Activated CD4-positive, alpha-beta T cell treated with anti-CD3 and anti-CD28 coated beads, Interleukin-2, amount 50 U/mL, for 48 hours (primary cell): ENCODE data around the gene GCH1.

Source experiments
- DNase-seq, 2 experiments: peaks; one replicate each; pipeline ENCODE4 v3.0.0-alpha.2; 2020

The GCH1 gene

DNA sequence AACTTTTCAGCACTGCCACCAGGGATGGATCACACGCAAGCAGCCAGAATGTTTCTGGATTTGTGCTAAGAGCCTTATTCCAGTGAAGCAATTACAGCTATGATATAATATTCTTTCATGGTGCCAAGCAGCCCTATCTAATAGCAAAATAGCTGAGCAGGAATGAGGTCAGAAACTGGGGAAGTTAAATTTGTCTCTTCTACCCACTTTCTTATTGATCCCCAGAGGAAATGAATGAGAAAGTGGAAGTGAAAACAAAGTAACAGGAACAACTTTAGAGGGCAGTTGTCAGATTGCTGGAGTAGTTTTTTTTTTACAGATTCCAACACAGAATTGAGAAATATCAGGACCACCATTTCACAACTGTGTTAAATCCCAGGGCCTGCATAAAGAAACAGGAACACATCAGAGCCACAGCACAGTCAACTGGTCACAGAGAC is 44.8 kb downstream of the GCH1 start:
- DNase-seq: no peak

DNA sequence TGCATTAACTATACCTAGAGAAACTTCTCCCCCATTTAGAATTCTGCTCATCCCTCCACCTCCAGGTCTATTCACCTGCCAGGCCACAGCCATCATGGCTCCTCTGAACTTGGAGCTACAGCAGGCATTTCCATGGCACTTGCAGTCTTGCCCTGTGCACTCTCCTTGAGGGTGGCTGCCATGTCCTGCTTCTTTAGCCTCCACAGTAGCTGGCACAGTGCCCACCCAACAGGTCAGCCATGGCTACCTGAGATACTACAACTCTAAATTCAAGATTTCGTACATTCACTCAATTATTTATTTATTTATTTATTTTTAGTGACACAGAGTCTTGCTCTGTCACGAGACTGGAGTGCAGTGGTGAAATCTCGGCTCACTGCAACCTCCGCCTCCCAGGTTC is 46.5 kb downstream of the GCH1 start:
- no peak for DNase-seq

DNA sequence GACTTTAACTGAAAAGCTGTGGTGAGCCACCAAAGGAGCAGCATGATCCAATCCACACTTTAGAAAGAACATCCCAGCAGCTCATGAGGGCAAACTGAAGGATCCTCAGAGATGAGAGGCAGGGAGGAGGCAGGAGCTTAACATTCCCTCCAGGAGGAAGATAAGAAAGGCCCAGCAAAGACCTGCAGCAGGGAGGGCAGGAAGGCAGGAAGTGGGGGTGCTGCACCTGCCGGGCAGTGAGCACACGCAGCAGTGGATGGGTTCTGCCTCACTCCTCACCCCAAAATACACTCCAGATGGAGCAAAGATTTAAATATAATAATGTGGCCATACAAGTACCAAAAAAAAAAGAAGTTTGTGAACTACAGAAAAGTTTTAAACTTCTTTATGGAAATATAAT is 48.4 kb downstream of the GCH1 start:
- DNase-seq: no peak

DNA sequence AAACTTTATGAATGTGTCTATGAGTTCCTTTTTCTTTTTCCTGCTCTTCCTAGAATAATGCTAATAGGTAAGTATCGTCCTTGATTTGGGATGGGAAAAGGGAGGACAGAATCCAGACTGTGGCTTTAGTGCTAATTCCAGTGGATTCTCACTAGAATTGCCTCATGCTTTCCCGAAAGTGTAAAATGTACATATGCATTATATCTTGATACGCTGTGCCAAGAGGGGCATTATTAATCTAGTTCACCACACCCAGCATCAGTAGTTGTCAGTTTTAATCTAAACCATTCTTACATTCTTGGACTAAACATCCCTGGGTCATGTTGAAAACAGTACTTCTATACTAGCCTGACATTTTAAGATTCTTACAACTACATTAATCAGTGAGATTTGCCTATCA is 49.3 kb downstream of the GCH1 start:
- no peak for DNase-seq

DNA sequence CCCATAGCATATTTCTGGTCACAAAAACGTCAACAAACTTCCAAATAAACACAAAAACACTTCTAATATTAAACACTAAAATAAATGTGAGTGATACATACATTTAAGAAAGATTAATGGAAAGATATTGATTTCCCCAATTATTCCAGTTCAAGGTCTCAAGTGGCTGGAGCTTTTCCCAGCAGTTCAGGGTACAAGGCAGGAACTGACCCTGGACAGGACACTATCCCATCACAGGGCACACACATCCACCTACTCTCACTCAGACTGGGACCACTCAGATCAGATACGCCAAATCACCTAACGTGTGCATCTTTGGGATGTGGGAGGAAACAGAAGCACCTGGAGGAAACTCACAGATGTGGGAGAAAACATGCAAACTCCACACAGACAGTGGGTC is 50.4 kb downstream of the GCH1 start:
- no peak for DNase-seq

DNA sequence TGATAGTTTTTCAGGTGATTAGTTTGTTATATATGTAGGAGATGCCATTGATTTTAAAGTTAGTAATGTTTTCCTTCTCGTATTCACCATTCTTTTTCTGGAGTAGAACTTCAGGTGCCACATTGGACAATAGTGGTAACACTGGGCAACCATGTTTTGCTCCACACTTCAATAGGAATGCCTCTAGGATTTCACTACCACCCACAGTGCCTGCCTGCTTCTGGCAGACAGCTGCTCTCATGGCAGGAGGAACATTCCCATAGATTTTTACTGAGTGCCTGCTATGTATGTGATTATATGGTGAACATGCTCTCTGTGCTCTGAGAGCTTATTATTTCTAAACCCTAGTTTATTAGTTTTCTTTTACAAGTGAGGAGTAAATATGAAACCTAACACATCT is 53.7 kb downstream of the GCH1 start:
- DNase-seq: no peak

DNA sequence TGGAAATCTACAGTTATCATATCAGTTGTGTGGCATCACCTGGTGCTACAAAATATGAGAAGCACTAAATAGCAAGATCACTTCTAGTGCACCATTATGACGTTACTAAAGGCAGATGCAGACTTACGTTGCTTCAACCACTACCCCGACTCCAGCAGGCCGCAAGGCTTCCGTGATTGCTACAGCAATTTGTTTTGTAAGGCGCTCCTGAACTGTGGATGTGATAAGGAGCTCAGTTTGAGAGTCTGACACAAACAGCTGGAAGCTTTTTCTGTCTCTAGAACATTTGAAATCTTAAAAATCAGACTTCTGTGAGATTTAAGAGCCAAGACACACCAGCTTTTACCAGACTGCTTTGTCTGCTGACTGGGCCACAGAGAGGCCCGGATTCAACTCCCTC is 57.0 kb downstream of the GCH1 start:
- no peak for DNase-seq

DNA sequence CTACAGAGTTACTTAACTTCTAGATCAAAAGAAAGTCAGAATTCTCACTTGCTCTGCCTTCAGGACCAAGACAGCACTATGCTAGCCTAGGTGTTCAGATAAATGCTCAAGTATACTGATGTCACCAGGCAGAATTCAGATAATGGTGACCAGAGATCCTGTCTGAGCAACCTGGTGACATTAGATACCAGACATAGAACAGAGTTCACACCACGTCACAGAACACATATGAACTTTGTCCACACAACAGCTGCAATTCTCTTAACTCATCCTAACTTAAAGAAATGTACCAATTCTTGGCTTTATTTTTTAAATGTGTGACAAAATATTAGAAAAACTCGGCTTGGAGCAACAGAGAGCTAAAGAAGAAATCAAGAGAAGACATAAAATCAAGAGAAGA is 58.1 kb downstream of the GCH1 start:
- no peak for DNase-seq

DNA sequence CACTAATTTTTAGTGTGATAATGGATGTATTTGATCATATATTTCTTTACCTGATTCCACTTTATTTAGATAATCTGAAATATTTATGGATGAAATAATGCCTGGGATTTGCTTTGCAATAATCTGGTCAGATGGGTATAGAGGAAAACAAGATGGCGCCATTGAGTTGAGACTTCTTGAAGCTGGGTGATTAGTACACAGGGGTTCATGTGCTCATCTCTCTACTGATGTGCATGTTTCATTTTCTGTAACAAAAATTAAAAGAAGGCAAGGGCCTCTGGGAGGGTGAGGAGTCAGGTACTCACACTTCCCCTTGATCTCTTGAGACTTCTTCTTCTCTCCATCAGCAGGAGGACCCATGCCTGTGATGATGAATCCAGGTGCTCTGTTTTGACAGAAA is 61.8 kb downstream of the GCH1 start:
- DNase-seq: no peak

DNA sequence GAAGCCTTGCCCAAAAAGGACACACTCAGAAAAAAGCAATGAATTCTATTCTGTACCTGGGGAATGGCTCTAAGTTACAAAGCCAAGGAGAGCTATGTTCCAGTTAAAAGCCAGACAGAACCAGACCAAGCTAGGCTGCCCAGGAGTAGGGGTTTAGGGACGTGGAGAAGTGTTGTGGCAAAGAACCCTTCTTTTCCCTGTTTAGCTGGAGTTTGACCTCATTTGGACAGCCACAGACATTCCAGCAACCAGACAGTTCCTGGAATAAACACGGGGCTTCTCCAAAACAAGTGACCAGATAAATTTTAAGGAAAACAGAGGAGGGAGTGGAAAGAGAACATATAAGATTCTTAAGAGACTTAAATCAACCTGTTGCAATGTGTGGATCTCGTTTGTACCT is 62.3 kb downstream of the GCH1 start:
- DNase-seq: no peak

DNA sequence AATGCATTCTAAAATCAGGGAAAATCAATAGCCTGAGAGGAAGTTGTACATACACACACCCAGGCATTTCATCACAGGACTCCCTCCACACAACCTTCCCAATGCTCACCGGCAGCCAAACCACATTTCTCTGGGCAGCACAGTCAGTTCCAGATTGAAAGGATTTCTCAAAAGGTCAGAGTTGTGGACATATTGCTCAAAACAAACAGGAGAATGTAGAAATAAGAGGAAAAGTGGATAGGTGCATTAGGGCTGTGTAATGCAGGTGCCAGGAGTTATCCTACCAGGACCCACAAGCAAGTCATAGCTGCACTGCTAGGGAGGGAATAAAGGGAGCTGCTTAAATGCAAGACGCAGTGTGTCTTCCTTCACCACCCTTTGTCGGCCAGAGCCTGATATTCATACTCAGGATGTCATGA is 62.9 kb downstream of the GCH1 start:
- no peak for DNase-seq

DNA sequence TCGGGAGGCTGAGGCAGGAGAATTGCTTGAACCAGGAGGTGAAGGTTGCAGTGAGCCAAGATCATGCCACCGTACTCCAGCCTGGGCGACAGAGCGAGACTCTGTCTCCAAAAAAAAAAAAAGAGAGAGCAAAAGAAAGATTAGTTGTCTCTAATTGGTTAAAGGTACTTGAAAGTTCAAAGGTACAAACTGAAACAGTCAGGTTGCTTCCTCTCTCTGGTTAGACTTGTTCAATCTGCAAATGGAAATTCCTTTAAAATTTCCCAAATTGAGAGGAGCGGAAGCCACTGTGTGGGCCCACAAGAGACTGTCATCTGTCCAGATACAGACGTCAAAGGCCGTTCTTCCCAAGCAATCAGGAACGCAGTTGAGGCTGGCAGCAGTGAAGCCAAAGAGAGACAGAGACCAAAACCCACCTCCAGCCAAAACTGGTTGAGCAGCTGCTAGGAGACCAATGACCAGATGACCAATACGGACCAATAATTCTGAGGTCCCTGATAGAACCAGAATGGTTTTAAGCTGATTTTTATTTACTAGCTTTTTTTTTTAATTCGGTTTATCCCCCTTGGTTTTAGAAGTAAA is 63.6 kb downstream of the GCH1 start:
- no peak for DNase-seq

DNA sequence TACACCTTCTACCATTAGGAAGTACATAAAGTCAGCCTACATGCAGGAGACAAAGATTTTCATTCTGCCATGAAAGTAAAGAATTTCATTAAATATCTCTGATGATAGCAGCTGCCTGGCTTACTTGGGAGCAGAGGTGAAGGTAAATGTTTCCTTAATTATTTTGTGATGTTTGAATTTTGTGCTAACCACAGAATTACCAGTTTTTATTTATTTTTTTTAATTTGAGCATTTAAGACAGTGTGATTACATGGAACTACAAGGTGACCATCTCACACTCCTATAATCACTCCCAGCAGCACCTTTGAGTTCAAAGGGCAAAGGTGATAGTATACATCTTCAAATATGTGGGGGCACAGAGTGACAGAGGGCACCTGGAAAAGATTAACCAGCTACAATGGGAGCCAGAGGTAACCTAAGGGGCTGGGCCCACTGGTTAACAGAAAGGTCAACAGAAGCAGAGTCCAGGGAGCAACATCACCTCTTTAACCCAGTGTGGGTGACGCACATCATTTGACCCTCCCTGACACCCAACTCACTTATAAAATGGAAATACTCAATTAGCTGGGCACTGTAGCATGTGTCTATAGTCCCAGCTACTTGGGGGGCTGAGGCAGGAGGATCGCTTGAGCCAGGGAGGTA is 65.0 kb downstream of the GCH1 start:
- DNase-seq: no peak

DNA sequence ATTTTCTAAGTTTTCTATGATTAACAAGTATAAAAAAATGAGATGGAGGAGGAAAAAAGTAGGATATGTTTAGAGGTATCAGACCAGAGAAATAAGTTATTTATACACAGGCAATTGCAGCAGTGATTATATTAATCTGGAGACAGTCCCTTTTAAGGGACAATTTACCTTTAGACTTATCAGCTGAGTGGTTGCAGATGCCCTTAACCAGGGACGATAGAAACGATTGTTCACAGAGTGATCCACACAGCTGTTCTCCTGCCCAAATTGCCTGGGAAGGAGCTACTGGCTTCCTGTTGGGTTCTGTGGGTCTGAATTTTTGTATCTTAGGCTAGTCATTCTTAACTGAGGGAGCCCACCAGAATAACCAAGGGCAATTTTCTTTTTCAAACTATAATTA is 66.4 kb downstream of the GCH1 start:
- DNase-seq: no peak

DNA sequence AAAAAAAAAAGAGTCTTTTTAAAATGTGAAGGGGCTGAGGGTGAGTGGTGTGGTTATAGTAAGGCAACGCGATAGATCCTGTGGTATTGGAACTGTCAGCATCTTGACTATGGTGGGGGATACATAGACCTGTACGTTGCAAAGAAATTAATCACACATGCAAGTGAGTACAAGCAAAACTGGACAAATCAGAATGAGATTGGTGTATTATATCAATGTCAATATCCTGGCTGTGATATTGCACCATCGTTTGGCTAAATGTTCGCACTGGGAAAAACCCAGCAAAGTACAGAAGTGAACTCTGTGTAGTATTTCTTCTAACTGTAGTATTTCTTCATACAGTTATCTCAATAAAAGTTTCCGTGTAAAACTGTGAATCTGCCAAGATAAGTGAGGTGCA is 67.9 kb downstream of the GCH1 start:
- DNase-seq: no peak

DNA sequence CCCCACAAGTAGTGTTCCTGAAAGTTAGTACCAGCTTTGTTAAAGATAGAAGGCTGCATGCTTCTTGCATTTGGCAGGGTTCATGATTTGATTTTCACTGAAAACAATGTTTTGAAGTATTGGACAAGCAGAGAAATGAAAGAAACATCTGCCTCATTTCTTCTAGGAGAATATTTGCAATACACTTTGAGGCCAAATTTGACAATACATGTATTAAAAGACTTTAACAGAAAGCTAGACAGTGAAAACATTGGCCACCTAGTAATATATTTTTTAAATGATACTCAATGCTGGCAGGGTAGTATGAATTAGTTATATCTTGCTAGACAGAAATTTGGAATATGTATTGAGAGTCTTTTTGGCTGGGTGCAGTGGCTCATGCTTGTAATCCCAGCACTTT is 68.5 kb downstream of the GCH1 start:
- DNase-seq: no peak

DNA sequence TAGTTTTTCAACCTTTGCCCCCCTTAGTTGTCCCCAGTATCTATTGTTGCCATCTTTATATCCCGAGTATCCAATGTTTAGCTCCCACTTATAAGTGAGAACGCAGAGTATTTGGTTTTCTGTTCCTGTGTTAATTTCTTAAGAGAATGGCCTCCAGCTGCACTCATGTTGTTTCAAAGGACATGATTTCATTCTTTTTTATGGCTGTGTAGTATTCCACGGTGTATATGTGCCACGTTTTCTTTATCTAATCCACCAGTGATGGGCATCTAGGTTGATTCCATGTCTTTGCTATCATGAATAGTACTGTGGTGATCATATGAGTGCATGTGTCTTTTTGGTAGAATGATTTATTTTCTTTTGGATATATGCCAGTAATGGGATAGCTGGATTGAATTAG is 72.0 kb downstream of the GCH1 start:
- no peak for DNase-seq

DNA sequence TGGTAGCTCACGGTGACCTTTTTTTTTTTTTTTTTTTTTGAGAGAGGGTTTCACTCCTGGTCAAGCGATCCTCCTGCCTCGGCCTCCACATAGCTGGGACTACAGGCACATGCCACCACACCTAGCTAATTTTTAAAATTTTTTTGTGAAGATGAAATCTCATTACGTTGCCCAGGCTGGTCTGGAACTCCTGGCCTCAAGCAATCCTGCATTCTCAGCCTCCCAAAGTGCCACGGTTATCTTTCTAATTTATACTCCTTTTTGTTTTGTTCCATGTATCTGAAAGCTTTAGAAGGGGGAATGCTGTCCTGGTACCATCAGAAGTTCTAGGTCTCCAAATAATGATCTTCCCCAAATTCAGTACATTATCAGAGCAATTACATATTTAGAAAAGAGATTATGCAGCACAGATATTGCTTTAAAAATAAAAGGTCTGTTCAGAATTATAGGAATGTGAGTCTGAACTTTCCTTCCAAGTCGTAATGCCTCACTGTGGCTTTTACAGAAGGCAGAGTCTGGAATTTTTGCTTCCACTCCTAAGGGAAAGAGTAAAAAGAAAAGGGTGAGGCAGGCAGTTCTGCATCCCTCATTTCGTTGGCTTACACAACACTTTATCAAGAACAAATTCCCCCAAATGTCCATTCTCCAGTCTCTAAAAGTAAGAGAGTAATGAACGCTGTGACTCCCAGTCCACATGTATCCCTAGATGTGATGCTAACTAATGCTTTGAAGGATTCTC is 73.0 kb downstream of the GCH1 start:
- no peak for DNase-seq

DNA sequence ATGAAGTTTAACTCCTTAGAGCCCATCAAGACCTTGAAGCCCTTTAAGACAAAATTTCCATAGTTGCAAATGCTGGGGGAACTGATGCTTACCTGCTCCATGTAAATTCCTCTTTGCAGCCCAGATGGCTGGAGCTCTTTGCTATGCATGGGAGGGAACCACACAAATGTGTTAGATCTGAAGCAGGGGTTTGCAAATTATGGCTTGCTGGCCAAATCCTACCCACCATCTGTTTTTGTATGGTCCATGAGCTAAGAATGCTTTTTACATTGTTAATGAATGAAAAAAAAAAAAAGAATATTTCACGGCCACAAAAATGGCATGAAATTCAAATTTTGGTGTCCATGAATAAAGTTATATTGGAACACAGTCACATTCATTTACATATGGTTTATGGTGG is 74.6 kb downstream of the GCH1 start:
- no peak for DNase-seq

DNA sequence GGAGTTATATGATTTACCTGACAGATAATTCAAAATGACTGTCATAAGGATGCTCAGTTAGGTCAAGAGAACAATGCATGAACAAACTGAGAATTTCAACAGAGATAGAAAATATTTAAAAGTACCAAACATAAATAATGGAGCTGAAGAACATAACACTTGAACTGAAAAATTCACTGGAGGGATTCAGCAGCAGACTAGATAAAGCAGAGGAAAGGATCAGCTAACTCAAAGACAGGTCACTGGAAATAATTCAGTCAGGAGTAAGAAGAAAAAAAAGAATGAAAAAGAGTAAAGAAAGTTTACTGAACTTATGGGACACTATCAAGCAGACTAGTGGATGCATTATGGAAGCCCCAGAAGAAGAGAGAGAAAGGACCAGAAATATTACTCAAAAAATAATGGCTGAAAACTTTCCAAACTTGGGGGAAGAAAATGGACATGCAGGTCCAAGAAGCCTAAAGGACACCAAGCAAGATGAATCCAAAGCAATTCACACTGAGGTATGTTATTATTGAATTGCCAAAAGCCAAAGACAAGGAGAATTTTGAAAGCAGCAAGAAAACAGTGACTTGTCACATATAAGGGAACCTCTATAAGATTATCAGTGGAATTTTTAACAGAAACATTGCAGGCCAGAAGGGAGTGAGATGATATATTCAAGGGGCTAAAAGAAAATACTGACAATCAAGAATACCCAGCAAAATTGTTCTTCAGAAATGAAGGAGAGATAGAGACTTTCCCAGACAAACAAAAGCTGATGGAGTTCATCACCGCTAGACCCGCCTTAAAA is 78.7 kb downstream of the GCH1 start:
- no peak for DNase-seq

DNA sequence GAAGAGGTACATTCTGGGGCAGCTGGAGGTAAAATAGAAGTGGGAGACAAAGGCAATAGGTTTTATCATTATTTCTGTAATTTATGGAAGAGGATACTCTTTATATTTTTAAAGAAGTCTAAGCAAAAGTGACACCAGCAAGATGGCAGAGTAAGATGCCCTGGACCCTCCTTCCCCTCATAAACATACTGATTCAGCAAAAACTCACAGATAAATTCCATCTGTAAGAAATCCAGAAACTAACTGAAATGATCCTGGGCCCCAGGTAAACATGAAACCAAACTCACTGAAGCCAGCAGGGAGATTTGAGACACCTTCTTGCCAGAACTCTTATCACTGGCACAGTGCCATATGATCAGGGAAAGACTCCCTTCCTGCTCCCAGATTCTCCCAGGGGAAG is 79.9 kb downstream of the GCH1 start:
- no peak for DNase-seq

DNA sequence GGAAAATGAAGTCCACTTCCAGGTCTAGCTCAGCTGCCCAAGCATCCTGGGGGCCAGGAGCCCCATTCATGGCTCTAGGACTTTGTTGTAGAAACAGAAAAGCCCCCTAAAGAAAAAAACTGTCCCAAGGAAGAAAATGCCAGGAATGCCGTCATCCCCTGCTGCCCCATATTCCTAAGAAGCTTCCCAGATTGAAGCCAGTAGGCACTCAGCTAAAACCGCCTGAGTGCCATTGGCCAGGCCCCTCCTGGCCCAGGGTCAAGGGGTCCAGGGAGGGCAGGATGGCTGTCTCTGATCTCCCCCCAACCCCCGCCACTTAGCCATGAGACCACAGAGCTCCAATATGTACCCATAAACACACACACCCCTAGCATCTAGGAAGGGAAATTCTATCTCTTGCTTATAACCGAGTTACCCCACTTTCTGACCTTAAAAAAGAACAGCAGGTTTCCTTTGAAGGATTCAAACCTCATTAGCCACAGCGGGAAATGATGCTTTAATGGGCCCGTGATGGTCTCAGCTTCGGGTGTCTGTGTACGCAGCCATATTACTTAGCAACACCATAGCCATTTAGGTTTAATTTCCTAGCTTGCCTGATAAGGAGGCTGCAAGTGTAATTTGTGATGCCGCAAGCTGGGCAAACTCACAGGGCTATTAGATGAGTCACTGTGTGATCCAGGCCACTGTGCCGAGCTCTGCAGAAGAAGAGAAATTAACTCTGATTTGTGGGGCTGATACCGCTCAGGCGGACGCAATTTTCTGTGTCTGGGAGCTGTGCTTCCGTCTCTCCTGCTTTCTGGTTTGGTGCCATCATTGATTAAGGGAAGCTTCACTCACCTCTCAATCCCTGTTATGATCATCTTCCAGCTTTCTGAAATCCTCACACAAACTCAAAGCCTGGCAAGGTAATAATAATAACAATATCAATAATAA is 84.2 kb downstream of the GCH1 start:
- no peak for DNase-seq

DNA sequence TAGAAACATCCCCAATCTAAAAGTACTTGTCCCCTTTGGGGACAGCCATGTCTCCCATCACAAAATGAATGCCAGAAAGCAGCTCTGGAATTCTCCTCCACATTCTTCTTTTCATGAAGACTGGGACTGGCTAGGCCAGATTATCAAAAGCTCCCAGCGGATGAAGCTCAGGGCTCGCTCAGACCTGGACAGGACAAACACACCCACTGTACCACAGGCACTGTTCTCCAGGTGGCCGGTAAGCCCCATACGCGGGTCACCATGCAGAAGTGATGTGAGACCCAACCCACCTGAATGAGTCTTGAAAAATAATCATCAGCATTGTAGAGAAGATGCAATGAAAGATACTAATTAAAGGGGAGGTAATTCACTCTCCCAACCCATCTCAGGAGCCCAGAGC is 85.1 kb downstream of the GCH1 start:
- DNase-seq: no peak
